ENCODE measurements around the gene C1orf116.

Gene C1orf116

DNA sequence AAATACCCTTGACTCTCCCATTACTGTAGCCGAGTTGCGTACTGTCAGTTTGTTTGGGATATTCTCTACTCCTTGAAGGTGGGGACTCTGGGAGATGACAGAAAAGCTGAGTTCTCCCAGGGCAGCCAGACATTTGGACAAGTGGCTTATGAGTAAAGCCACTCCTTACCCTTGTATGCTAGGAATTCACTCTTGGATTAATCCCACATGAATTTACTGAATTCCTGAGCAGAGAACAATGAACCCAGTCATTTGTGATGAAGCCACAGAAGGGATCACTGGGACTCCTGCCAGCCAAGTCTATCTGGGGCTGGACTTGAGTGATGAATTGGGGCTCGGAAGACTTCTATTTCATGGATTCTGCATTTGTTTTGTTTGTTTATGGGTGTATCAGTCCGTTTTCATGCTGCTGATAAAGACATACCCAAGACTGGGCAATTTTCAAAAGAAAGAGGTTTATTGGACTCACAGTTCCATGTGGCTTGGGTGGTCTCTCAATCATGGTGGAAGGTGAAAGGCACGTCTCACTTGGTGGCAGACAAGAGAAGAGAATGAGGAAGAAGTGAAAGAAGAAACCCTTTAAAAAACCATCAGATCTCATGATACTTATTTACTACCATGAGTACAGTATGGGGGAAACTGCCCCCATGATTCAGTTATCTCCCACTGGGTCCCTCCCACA, 25.1 kb downstream of the C1orf116 start:
- Histone ChIP-seq H3K4me1 (ENCODE audit: control insufficient read depth, insufficient read depth, low read length) (no peaks in the 10 kb centered on the region; the same call in 1 of the 2 replicates), H3K4me3 (ENCODE audit: low read length) (no peak overlapping the region), H3K9me3 (ENCODE audit: control insufficient read depth, insufficient read depth, low read length) (no peaks in the 10 kb centered on the region), H3K36me3 (ENCODE audit: control insufficient read depth, insufficient read depth, low read length) (no peaks in the 10 kb centered on the region), H3K27ac (ENCODE audit: low read length) (no peak overlapping the region), H3K27me3 (ENCODE audit: control insufficient read depth, insufficient read depth, low read length) (no peaks in the 10 kb centered on the region)
- DNase-seq (ENCODE audit: low read depth, low spot score): no peak
- WGBS (ENCODE audit: insufficient coverage, insufficient read length): no CpG with 5 or more reads among the region's 5 CpGs

GRCh38 chr1:207006914-207007313, 25.6 kb downstream of the C1orf116 start:
- Histone ChIP-seq H3K36me3 (ENCODE audit: control insufficient read depth, insufficient read depth, low read length) (no peaks in the 10 kb centered on the region), H3K4me3 (ENCODE audit: low read length) (no peak overlapping the region), H3K27ac (ENCODE audit: low read length) (no peak overlapping the region), H3K27me3 (ENCODE audit: control insufficient read depth, insufficient read depth, low read length) (no peaks in the 10 kb centered on the region), H3K4me1 (ENCODE audit: control insufficient read depth, insufficient read depth, low read length) (no peaks in the 10 kb centered on the region; the same call in 1 of the 2 replicates), H3K9me3 (ENCODE audit: control insufficient read depth, insufficient read depth, low read length) (no peaks in the 10 kb centered on the region)
- no peak for DNase-seq (ENCODE audit: low read depth, low spot score)
- no CpG with 5 or more reads among the region's 3 CpGs for WGBS (ENCODE audit: insufficient coverage, insufficient read length)

DNA sequence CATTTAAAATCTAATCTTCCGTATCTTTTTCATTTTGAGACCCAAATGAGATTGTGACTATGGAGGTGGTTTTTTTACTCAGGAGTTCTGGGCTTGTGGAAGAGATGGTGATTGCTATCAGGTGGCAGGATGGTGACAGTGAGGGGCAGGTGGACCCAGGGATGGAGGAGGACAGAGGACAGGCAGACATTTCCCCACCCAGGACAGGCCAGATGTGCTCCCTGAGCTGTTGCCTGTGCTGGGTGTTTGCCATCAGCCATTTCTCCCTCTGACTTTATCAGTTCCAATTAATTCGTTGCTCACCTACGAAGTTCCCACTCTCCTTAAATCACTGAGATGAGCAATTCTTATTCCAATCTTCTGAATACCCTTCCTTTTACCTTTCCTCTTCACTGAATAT, 26.5 kb downstream of the C1orf116 start:
- WGBS (ENCODE audit: insufficient coverage, insufficient read length): no CpG with 5 or more reads among the region's 3 CpGs
- Histone ChIP-seq H3K9me3 (ENCODE audit: control insufficient read depth, insufficient read depth, low read length) (no peaks in the 10 kb centered on the region), H3K27me3 (ENCODE audit: control insufficient read depth, insufficient read depth, low read length) (no peaks in the 10 kb centered on the region), H3K36me3 (ENCODE audit: control insufficient read depth, insufficient read depth, low read length) (no peaks in the 10 kb centered on the region), H3K4me3 (ENCODE audit: low read length) (no peak overlapping the region), H3K4me1 (ENCODE audit: control insufficient read depth, insufficient read depth, low read length) (no peaks in the 10 kb centered on the region; the same call in 1 of the 2 replicates), H3K27ac (ENCODE audit: low read length) (no peak overlapping the region)
- DNase-seq (ENCODE audit: low read depth, low spot score): no peak

DNA sequence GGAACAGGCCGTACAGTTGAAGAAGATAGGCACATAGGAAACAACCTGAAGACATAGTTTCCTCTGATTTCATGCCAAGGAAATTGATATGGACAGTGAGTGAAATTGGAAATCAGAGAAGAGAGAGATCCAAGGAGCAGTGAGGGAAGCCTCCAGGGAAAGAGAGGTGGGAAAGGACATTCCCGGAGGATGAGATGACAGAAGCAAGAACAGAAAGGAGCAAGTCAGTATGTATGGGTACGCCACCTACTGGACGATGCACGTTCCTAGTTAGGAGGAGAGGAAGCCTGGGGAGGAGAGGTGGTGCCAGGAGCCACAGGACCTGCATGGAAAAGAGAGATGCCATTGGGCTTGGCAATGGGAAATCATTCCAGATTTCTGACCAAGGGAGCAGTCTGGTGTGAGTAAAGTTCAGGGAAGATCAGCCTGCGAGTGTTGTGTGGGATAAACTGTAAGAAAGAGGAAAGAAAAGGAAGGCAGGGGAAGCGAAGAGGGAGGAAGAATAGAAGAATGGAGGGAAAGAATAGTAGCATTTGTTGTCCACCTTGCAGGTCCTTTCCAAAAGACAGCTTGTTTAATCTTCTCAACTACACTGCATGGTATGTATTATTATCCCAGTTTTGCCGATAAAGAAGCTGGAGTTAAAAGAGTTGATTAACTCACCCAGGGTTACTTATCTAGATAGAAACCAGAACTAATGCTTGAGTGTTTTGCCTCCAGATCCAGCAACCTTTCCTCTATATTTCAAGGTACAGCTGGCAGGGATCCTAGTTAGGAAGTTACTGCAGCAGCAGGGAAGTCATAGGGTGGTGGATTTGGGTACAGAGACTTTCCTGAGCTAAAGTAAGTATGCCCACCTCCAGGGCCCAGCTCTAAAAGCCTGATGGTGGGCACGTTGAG, 27.4 kb downstream of the C1orf116 start:
- Histone ChIP-seq H3K36me3 (ENCODE audit: control insufficient read depth, insufficient read depth, low read length) (no peaks in the 10 kb centered on the region), H3K9me3 (ENCODE audit: control insufficient read depth, insufficient read depth, low read length) (no peaks in the 10 kb centered on the region), H3K4me1 (ENCODE audit: control insufficient read depth, insufficient read depth, low read length) (no peaks in the 10 kb centered on the region; the same call in 1 of the 2 replicates), H3K27ac (ENCODE audit: low read length) (no peak overlapping the region), H3K4me3 (ENCODE audit: low read length) (no peak overlapping the region; the same call in 1 of the 2 replicates), H3K27me3 (ENCODE audit: control insufficient read depth, insufficient read depth, low read length) (no peaks in the 10 kb centered on the region)
- 100% methylated on average over 1 of the region's 9 CpGs for WGBS (ENCODE audit: insufficient coverage, insufficient read length)
- DNase-seq (ENCODE audit: low read depth, low spot score): peak; percentile 77

- Histone ChIP-seq H3K27me3 (ENCODE audit: control insufficient read depth, insufficient read depth, low read length) (no peaks in the 10 kb centered on the region; the same call in 1 of the 2 replicates), H3K4me1 (ENCODE audit: control insufficient read depth, insufficient read depth, low read length) (no peaks in the 10 kb centered on the region; the same call in 1 of the 2 replicates), H3K4me3 (ENCODE audit: low read length) (no peak overlapping the region), H3K36me3 (ENCODE audit: control insufficient read depth, insufficient read depth, low read length) (no peaks in the 10 kb centered on the region), H3K27ac (ENCODE audit: low read length) (no peak overlapping the region), H3K9me3 (ENCODE audit: control insufficient read depth, insufficient read depth, low read length) (no peaks in the 10 kb centered on the region)
- DNase-seq (ENCODE audit: low read depth, low spot score): no peak
- WGBS (ENCODE audit: insufficient coverage, insufficient read length): no CpG with 5 or more reads among the region's 4 CpGs
Observed at GRCh38 chr1:207003210-207003609, 29.3 kb downstream of the C1orf116 start.

- no peaks in the 10 kb centered on the region for H3K9me3 ChIP-seq (ENCODE audit: control insufficient read depth, insufficient read depth, low read length)
- no peaks in the 10 kb centered on the region; the same call in 1 of the 2 replicates for H3K4me1 ChIP-seq (ENCODE audit: control insufficient read depth, insufficient read depth, low read length)
- H3K36me3 ChIP-seq (ENCODE audit: control insufficient read depth, insufficient read depth, low read length): no peaks in the 10 kb centered on the region
- no CpG with 5 or more reads among the region's 1 CpG for WGBS (ENCODE audit: insufficient coverage, insufficient read length)
- no peak for DNase-seq (ENCODE audit: low read depth, low spot score)
- no peak overlapping the region for H3K4me3 ChIP-seq (ENCODE audit: low read length)
- no peaks in the 10 kb centered on the region; the same call in 1 of the 2 replicates for H3K27me3 ChIP-seq (ENCODE audit: control insufficient read depth, insufficient read depth, low read length)
- no peak overlapping the region for H3K27ac ChIP-seq (ENCODE audit: low read length)
Observed at GRCh38 chr1:207002724-207003146, 29.8 kb downstream of the C1orf116 start.

GRCh38 chr1:207001492-207002245, 30.9 kb downstream of the C1orf116 start:
- Histone ChIP-seq H3K27me3 (ENCODE audit: control insufficient read depth, insufficient read depth, low read length) (no peaks in the 10 kb centered on the region; the same call in 1 of the 2 replicates), H3K4me3 (ENCODE audit: low read length) (no peak overlapping the region), H3K9me3 (ENCODE audit: control insufficient read depth, insufficient read depth, low read length) (no peaks in the 10 kb centered on the region), H3K27ac (ENCODE audit: low read length) (no peak overlapping the region), H3K36me3 (ENCODE audit: control insufficient read depth, insufficient read depth, low read length) (no peaks in the 10 kb centered on the region), H3K4me1 (ENCODE audit: control insufficient read depth, insufficient read depth, low read length) (no peaks in the 10 kb centered on the region; the same call in 1 of the 2 replicates)
- DNase-seq (ENCODE audit: low read depth, low spot score): no peak
- WGBS (ENCODE audit: insufficient coverage, insufficient read length): no CpG with 5 or more reads among the region's 5 CpGs

- DNase-seq (ENCODE audit: low read depth, low spot score): no peak
- Histone ChIP-seq H3K27ac (ENCODE audit: low read length) (no peak overlapping the region), H3K4me3 (ENCODE audit: low read length) (no peak overlapping the region), H3K36me3 (ENCODE audit: control insufficient read depth, insufficient read depth, low read length) (no peaks in the 10 kb centered on the region), H3K27me3 (ENCODE audit: control insufficient read depth, insufficient read depth, low read length) (no peaks in the 10 kb centered on the region; the same call in 1 of the 2 replicates), H3K4me1 (ENCODE audit: control insufficient read depth, insufficient read depth, low read length) (no peaks in the 10 kb centered on the region; the same call in 1 of the 2 replicates), H3K9me3 (ENCODE audit: control insufficient read depth, insufficient read depth, low read length) (no peaks in the 10 kb centered on the region)
- WGBS (ENCODE audit: insufficient coverage, insufficient read length): no CpG with 5 or more reads among the region's 5 CpGs
Observed at GRCh38 chr1:207000651-207001291, 31.8 kb downstream of the C1orf116 start.

DNA sequence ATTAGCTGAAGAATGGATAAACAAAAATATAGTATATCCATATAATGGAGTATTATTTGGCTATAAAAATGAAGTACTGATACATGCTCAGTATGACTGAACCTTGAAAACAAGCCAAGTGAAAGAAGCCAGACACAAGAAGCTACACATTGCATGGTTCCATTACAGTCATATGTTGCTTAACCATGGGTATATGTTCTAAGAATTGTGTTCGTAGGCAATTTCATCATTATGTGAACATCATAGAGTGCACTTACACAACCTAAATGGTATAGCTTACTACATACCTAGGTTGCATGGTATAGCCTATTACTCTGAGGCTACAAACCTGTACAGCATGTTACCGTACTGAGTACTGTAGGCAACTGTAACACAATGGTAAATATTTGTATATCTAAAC, 33.7 kb downstream of the C1orf116 start:
- H3K9me3 ChIP-seq (ENCODE audit: control insufficient read depth, insufficient read depth, low read length): no peaks in the 10 kb centered on the region
- no peaks in the 10 kb centered on the region for H3K36me3 ChIP-seq (ENCODE audit: control insufficient read depth, insufficient read depth, low read length)
- WGBS (ENCODE audit: insufficient coverage, insufficient read length): no CpG with 5 or more reads among the region's 2 CpGs
- no peaks in the 10 kb centered on the region; the same call in 1 of the 2 replicates for H3K4me1 ChIP-seq (ENCODE audit: control insufficient read depth, insufficient read depth, low read length)
- H3K27ac ChIP-seq (ENCODE audit: low read length): no peak overlapping the region
- no peak for DNase-seq (ENCODE audit: low read depth, low spot score)
- H3K27me3 ChIP-seq (ENCODE audit: control insufficient read depth, insufficient read depth, low read length): no peaks in the 10 kb centered on the region; the same call in 1 of the 2 replicates
- H3K4me3 ChIP-seq (ENCODE audit: low read length): no peak overlapping the region

DNA sequence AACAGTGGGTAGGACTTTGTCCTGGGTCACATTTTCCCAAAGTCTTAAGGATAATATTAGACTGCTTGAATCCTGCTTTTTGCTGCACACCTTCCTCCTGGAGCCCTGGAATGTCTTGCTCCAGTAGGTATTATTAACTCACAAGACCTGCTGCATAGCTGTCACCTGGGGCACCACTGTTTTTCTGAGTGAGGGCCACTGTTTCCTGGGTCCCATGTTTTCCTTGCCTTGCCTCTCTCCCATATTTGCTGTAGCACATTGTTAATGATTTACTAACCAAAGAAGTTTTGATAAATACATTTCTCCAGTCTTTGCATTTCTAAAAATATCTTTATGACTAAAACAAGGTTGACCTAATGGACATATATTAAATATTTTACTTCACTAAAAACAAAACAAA, 39.8 kb downstream of the C1orf116 start:
- Histone ChIP-seq H3K4me1 (ENCODE audit: control insufficient read depth, insufficient read depth, low read length) (no peaks in the 10 kb centered on the region), H3K27me3 (ENCODE audit: control insufficient read depth, insufficient read depth, low read length) (no peaks in the 10 kb centered on the region), H3K27ac (ENCODE audit: low read length) (no peak overlapping the region), H3K36me3 (ENCODE audit: control insufficient read depth, insufficient read depth, low read length) (no peaks in the 10 kb centered on the region), H3K4me3 (ENCODE audit: low read length) (no peak overlapping the region), H3K9me3 (ENCODE audit: control insufficient read depth, insufficient read depth, low read length) (no peaks in the 10 kb centered on the region)
- DNase-seq (ENCODE audit: low read depth, low spot score): no peak
